T-helper 2 cell treated with Interferon-gamma antibody and Interleukin-4, amounts not matched to agents 5 μg/mL and 100 μg/mL, for 36 hours (primary cell): Measurements from ENCODE around the gene F13B.
"Not testable (repeated sequence)": the region's sequence is repeated elsewhere in the genome, so short reads cannot be mapped to it uniquely, and the experiment has no call there.

Experiments used
- DNase-seq: peaks from one replicate; pipeline ENCODE4 v3.0.0; 2021; ENCODE audit warnings: low spot score
- H3K27ac Mint-ChIP-seq: one replicate; pipeline ENCODE4 v1.8.0; 2021; ENCODE audit warnings: mild to moderate bottlenecking, mixed read lengths
- H3K27me3 Mint-ChIP-seq: one replicate; pipeline ENCODE4 v1.8.0; 2021; ENCODE audit warnings: low read depth, mixed read lengths
- H3K36me3 Mint-ChIP-seq: one replicate; pipeline ENCODE4 v1.8.0; 2021; ENCODE audit warnings: low read depth, mixed read lengths
- H3K4me1 Mint-ChIP-seq: one replicate; pipeline ENCODE4 v1.8.0; 2021; ENCODE audit warnings: low read depth, mixed read lengths
- H3K4me3 Mint-ChIP-seq: one replicate; pipeline ENCODE4 v1.8.0; 2022; ENCODE audit warnings: mild to moderate bottlenecking, moderate library complexity, mixed read lengths
- H3K9me3 Mint-ChIP-seq: one replicate; pipeline ENCODE4 v1.8.0; 2021; ENCODE audit warnings: mixed read lengths

Gene F13B, protein sequence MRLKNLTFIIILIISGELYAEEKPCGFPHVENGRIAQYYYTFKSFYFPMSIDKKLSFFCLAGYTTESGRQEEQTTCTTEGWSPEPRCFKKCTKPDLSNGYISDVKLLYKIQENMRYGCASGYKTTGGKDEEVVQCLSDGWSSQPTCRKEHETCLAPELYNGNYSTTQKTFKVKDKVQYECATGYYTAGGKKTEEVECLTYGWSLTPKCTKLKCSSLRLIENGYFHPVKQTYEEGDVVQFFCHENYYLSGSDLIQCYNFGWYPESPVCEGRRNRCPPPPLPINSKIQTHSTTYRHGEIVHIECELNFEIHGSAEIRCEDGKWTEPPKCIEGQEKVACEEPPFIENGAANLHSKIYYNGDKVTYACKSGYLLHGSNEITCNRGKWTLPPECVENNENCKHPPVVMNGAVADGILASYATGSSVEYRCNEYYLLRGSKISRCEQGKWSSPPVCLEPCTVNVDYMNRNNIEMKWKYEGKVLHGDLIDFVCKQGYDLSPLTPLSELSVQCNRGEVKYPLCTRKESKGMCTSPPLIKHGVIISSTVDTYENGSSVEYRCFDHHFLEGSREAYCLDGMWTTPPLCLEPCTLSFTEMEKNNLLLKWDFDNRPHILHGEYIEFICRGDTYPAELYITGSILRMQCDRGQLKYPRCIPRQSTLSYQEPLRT

DNA sequence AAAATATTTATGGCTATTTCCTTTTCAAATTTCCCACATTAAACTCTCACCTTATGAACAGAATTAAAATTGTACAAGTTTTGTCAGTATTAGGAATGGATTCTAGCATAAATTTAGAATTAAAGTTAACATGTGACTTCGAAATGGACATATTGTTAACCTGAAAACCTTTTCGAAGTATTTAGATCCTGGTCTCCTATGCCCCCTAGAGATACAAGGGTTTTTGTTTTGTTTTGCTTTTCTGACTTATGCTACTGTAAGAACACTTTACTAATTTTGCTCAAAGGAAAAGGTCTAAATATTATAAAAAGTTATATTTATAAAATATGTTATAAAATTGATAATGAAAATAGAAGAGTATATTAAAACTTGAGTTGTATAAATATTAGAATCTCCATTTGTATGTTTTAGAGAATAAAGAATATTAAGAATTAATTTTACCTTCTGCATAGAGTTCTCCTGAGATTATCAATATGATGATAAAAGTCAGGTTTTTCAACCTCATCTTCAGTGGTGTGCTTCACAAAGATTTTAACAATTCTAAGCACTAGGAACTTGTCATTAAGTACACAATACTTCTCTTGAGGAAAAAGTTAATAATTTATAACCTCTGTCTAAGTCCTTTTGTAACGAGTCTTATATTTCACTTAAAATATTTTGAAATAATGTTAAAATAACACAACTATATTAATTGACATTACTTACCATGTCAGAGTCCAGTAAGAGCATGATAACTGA, at the start of gene F13B:
Gene F13B, minus strand, starts transcription at position 542 of the 738 bp plus-strand sequence. Its CDS starts 37 bp downstream, at position 505.
- no peak for DNase-seq
- Mint-ChIP-seq H3K27me3 (no peaks in the 10 kb centered on the region), H3K4me3 (no peak within 1 kb of the TSS), H3K9me3 (peaks cover 5% of the 10 kb centered on the region), H3K27ac (no peak within 1 kb of the TSS), H3K36me3 (no peaks in the 10 kb centered on the region), H3K4me1 (peaks cover 6% of the 10 kb centered on the region)

DNA sequence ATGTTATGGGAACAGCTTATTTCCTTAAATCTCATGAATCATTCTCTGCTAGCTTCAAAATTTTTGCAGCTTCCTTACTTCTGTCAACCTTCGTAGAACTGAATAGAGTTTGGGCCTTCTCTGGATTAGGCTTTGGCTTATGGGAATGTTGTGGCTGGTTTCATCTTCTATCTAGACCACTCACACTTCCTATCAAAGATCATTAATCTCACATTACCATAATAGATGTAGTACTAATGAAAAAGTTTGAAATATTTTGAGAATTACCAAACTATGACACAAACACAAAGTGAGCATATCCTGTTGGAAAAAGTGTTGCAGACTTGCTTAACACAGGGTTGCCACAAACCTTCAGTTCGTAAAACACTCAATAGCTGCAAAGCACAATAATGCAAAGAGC, 49.1 kb upstream of the F13B start:
- Mint-ChIP-seq H3K36me3 (peaks cover 74% of the 10 kb centered on the region), H3K4me3 (no peak overlapping the region), H3K4me1 (peaks cover 5% of the 10 kb centered on the region), H3K9me3 (no peaks in the 10 kb centered on the region), H3K27me3 (no peaks in the 10 kb centered on the region), H3K27ac (no peak overlapping the region)
- no peak for DNase-seq

DNA sequence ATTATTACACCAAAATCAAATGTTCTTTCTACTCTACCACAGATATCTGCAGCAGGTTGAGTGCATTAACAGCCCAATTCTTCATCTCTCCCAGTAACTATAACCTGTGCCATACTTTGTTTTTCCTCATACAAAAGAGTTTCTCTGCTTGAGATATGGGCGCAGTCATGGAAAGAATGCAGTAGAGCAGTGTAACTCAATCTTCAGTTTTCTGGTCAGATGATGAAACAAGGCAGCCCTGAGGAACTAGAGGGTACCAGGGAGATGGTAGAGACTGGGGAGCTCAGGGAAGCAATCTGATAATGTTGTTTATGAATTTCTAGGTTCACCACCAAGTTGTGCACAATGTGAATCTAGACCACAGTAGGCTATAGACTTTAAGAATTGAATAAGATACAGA, 39.8 kb upstream of the F13B start:
- peaks cover 19% of the 10 kb centered on the region for H3K4me1 Mint-ChIP-seq
- peak overlapping the region; percentile 21 for H3K27ac Mint-ChIP-seq
- peaks cover 25% of the 10 kb centered on the region for H3K9me3 Mint-ChIP-seq
- no peak overlapping the region for H3K4me3 Mint-ChIP-seq
- no peak for DNase-seq
- H3K36me3 Mint-ChIP-seq: peaks cover 81% of the 10 kb centered on the region
- H3K27me3 Mint-ChIP-seq: no peaks in the 10 kb centered on the region

DNA sequence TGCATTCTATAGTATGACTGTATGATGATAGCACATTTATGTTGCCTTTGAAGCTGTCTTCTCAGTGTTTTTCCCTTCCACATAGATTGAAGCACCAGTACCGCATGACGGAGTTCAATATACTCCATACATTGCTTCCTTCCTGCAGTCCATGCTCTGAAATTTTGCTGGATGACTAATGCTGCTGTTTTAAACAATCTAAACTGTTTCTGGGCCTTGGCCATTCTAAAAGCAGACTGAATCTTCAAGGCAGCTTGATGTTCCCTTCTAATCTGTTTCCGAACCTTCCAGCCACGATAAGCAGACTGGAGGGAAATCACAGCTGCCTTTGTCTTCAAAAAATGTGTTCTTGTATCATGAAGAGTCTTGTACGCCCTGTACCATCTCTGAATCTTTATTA, 36.2 kb upstream of the F13B start:
- no peak overlapping the region for H3K27ac Mint-ChIP-seq
- no peak for DNase-seq
- peaks cover 23% of the 10 kb centered on the region for H3K4me1 Mint-ChIP-seq
- peaks cover 60% of the 10 kb centered on the region for H3K36me3 Mint-ChIP-seq
- no peaks in the 10 kb centered on the region for H3K27me3 Mint-ChIP-seq
- peaks cover 34% of the 10 kb centered on the region for H3K9me3 Mint-ChIP-seq
- no peak overlapping the region for H3K4me3 Mint-ChIP-seq

DNA sequence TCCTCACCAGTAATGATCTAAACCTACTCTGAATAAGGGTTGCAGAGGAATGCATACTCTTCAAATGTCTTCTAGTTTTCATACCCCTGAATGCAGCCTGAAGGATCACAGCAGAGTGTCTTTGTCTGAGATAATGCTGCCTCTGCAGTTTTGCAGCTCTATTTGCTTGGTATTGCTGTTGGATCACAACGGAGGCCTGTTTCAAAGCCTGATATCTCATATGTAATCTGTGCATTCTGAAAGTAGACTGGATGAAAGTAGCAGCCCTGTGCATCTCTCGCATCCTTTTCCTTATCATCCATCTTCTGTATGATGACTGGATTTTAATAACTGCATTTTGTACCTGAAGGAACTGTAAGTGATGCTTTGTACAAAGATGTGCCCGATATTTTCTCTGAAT, 34.9 kb upstream of the F13B start:
- H3K36me3 Mint-ChIP-seq: peaks cover 51% of the 10 kb centered on the region
- H3K27me3 Mint-ChIP-seq: no peaks in the 10 kb centered on the region
- H3K27ac Mint-ChIP-seq: no peak overlapping the region
- H3K4me1 Mint-ChIP-seq: peaks cover 20% of the 10 kb centered on the region
- H3K4me3 Mint-ChIP-seq: no peak overlapping the region
- no peak for DNase-seq
- peaks cover 29% of the 10 kb centered on the region for H3K9me3 Mint-ChIP-seq

DNA sequence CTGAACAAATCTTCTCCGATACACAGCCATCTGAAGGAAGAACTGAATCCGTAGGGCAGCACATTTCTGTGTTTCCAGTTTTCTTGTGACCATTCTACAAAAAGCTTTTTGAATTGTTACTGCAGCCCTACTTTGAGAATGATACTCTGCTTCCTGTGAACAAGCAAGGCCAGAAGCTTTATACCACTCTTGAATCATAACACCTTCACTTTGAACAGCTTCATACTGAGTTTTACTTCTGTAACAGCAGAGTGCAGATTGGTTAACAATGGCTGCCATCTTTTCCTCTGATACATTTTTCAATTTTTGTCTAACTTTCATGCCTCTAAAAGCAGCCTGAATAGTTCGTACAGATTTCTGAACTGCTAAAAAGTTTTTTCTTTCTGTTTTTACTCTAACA, 33.6 kb upstream of the F13B start:
- DNase-seq: no peak
- peaks cover 48% of the 10 kb centered on the region for H3K36me3 Mint-ChIP-seq
- H3K9me3 Mint-ChIP-seq: peaks cover 29% of the 10 kb centered on the region
- H3K4me1 Mint-ChIP-seq: peaks cover 25% of the 10 kb centered on the region
- H3K4me3 Mint-ChIP-seq: no peak overlapping the region
- H3K27me3 Mint-ChIP-seq: no peaks in the 10 kb centered on the region
- peak overlapping the region; percentile 13 for H3K27ac Mint-ChIP-seq

DNA sequence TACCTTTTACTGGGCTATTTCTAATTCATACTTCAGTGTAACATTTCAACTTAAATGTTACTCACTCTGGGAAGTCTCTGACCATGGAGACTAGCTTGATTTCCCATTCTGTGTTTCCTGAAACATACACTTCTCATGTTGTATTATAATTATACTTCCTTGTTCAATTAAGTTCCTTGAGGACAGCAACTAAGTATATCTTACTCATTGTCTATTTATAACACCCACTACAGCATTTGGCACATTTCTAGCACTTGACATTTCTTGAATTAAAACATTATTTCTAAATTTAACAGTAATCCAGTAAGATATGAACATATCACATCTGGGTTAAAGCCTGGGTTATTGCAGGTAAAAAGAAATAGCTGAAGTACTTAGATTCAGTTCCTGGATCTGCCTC, 32.4 kb upstream of the F13B start:
- peaks cover 25% of the 10 kb centered on the region for H3K4me1 Mint-ChIP-seq
- peaks cover 26% of the 10 kb centered on the region for H3K9me3 Mint-ChIP-seq
- no peak overlapping the region for H3K4me3 Mint-ChIP-seq
- H3K36me3 Mint-ChIP-seq: peaks cover 50% of the 10 kb centered on the region
- H3K27ac Mint-ChIP-seq: no peak overlapping the region
- DNase-seq: no peak
- no peaks in the 10 kb centered on the region for H3K27me3 Mint-ChIP-seq

DNA sequence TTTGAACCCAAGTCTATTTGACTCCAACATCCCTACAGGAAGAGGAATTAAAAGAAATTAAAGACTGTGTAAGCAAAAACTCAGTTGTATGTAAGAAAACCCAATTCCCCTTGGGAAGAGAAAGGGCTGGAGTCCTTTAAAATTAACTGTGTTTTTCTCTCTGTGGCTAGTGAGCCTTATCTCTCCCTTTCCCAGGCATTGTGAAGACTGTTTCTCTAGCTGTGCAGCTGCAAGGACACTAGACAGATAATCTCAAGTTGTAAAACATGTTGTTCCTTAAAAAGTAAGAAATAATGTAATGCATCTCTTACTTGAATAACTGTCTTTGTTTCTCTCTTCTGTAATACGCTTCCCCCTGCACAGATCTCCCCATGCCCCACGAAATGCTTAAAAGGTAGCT, 29.9 kb upstream of the F13B start:
- Mint-ChIP-seq H3K36me3 (peaks cover 47% of the 10 kb centered on the region), H3K4me1 (peaks cover 13% of the 10 kb centered on the region)
- H3K4me3 Mint-ChIP-seq, H3K9me3 Mint-ChIP-seq, DNase-seq, H3K27ac Mint-ChIP-seq, H3K27me3 Mint-ChIP-seq: not testable (repeated sequence)

DNA sequence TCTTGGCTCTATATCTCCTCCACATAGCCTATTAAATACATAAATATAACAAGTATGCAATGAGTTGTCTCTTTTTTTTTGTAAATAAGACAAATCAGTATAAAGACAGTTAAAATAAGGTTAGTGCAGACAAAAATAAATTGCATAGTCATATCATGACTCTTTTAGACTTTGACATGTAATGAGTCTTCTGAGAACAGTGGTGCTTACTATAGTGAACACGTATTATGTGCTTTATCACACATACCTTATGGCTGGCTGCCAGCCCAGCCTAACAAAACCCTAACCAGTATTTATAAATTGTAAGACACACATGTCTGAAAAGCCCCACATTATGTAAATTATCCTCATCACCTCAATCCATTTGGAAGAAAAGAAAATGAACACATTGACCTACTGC, 29.1 kb upstream of the F13B start:
- Mint-ChIP-seq H3K4me1 (peaks cover 7% of the 10 kb centered on the region), H3K27me3 (no peaks in the 10 kb centered on the region), H3K4me3 (no peak overlapping the region), H3K9me3 (peaks cover 6% of the 10 kb centered on the region), H3K27ac (no peak overlapping the region), H3K36me3 (peaks cover 55% of the 10 kb centered on the region)
- no peak for DNase-seq

DNA sequence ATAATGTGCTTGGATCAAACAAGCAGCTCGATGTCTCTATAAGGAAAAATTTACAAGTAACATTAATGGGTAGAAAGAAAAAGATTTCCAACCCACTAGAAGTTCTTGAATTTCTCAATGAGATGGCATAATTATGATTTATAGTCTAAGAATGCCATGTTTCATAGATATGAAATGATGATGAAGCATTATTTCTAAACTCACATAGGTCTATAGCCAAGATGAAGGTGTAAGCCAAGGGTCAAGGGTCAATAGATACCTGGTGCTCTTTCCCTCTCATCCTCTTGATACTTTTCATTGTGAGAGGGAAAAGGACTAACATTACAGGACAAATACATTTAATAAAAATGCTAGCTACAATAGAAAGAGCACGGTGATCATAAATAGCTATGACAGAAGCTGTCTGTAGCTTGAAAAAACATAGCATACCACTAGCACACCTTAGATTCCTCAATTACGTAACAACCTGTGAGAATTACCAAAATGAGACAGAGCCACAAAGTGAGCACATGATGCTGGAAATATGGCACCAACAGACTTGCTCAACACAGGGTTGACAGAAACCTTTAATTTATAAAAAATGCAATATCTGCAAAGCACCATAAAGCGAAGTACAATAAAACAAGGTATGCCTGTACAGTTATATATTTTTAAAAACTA, 26.3 kb upstream of the F13B start:
- H3K27me3 Mint-ChIP-seq: no peaks in the 10 kb centered on the region
- H3K9me3 Mint-ChIP-seq: no peaks in the 10 kb centered on the region
- H3K4me1 Mint-ChIP-seq: peaks cover 5% of the 10 kb centered on the region
- H3K27ac Mint-ChIP-seq: no peak overlapping the region
- peaks cover 60% of the 10 kb centered on the region for H3K36me3 Mint-ChIP-seq
- no peak overlapping the region for H3K4me3 Mint-ChIP-seq
- DNase-seq: no peak

DNA sequence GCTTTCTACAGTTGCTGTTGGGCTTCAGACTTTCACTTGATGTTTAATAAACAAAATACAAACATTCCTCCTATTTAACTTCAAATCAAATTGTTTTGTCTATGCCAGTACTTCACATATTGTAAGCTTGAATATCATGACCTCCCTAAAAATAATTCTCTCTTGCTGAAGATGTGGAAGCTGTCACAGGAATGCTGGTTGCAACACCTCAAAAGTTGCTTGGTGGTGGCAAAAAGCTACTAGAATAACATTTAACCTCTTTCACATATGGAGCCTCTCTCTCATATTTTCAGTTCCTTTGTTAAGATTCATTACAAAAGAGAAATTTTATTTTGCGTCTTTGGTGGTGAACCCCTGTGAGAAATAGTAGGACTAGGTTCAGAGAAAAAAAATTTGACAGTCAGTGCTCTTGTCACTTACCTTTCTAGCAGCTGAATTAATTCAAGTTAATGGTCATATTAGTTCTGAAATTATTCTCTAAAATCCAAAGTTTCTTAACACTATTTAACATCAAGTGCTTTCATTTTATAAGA, 25.5 kb upstream of the F13B start:
- H3K36me3 Mint-ChIP-seq: peaks cover 67% of the 10 kb centered on the region
- peaks cover 5% of the 10 kb centered on the region for H3K4me1 Mint-ChIP-seq
- no peak overlapping the region for H3K27ac Mint-ChIP-seq
- DNase-seq: no peak
- H3K4me3 Mint-ChIP-seq: no peak overlapping the region
- H3K9me3 Mint-ChIP-seq: no peaks in the 10 kb centered on the region
- no peaks in the 10 kb centered on the region for H3K27me3 Mint-ChIP-seq

DNA sequence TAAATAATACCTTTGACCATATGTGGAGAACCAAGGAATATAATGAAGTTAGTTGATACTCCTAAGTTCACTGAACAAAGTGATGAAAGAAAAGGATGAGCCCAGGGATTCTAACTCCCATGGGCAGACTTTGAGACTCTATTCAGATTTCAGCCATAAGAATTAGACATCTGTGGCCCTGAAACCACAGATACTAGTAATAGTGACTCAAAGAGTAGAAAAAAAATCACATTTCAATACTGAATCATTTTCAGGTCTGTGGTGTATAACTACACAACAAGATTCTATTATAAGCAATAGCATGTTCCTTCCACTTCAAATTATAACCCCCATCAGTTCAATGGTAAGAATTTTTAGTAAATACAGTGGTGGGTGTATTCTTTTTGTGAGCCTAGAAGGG, 16.4 kb upstream of the F13B start:
- Mint-ChIP-seq H3K4me1 (no peaks in the 10 kb centered on the region), H3K9me3 (peaks cover 33% of the 10 kb centered on the region), H3K4me3 (no peak overlapping the region), H3K27ac (no peak overlapping the region), H3K27me3 (no peaks in the 10 kb centered on the region), H3K36me3 (peaks cover 71% of the 10 kb centered on the region)
- no peak for DNase-seq

DNA sequence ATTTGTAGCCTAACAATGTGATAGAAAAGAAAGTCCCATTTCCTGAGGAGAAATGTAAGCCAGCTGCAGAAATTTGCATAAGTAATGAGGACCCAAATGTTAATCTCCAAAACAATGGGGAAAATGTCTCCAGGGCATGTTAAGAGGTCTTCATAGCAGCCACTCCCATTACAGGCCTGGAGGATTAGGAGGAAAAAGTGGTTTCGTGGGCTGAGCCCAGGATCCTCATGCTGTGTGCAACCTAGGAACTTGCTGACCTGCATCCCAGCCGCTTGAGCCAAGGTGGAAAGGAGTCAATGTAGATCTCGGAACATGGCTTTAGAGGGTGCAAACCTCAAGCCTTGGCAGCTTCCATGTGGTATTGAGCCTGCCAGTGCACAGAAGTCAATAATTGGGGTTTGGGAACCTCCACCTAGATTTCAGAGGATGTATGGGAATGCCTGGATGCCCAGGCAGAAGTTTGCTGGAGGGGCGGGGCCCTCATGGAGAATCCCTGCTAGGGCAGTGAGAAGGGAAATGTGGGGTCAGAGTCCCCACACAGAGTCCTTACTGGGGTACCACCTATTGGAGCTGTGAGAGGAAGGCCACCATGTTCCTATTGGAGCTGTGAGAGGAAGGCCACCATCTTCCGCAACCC, 14.2 kb upstream of the F13B start:
- H3K27me3 Mint-ChIP-seq: no peaks in the 10 kb centered on the region

More for the DNA sequence above, 14.2 kb upstream of the F13B start:
- H3K4me3 Mint-ChIP-seq: no peak overlapping the region
- no peak for DNase-seq
- peaks cover 54% of the 10 kb centered on the region for H3K36me3 Mint-ChIP-seq
- H3K9me3 Mint-ChIP-seq: peaks cover 33% of the 10 kb centered on the region
- no peak overlapping the region for H3K27ac Mint-ChIP-seq
- H3K4me1 Mint-ChIP-seq: no peaks in the 10 kb centered on the region
